ENCODE results near the gene MYCBPAP.

The MYCBPAP gene

DNA sequence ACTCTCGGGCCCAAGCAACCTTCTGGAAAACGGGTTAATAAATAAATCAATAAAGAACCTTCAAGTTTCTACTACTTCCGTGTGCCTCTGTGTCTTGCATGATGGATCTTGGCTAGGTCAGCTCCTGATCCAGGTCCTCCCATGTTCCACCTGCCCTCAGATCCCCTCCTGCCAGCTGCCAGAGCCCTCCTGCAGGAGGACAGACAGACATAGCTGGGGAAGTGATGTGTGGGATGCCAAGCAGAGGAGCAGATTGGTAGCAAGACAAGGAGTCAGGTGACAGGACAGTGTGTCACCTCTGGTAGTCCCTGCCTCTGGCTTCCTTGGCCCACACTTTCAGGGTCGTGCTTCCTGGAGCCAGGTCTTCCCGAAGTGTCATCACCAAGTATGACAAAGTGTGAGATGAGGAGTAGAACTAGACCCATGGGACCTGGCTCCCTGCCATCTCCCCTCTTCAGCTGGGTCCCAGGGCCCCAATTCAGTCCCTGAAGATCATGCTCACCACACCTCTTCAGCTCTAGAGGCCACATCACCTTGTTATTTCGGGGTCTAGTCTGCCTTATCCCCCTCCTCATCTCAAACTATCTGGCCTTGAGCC lies 23.3 kb downstream of the MYCBPAP start:
- Histone ChIP-seq H4K20me1 (ENCODE audit: insufficient read depth, low read length) (no peaks in the 10 kb centered on the region), H3K9me3 (ENCODE audit: low read length) (no peaks in the 10 kb centered on the region), H3F3A (ENCODE audit: insufficient read depth, low read length) (no peaks in the 10 kb centered on the region), H3K36me3 (ENCODE audit: insufficient read depth, low read length) (no peaks in the 10 kb centered on the region), H3K27me3 (ENCODE audit: insufficient read depth, low read length) (peaks cover 3% of the 10 kb centered on the region; the same call in 1 of the 2 replicates), H3K27ac (ENCODE audit: low read depth, low read length, poor library complexity, severe bottlenecking) (no peak overlapping the region), H3K4me1 (ENCODE audit: insufficient read depth, low read length, severe bottlenecking) (no peaks in the 10 kb centered on the region), H3K9me2 (ENCODE audit: low read depth, low read length) (no peaks in the 10 kb centered on the region), H3K9ac (ENCODE audit: low read length) (no peak overlapping the region), H2AFZ (ENCODE audit: low read length) (no peak overlapping the region), H3K4me2 (ENCODE audit: low read length) (no peak overlapping the region), H3K79me2 (ENCODE audit: insufficient read depth, low read length) (no peaks in the 10 kb centered on the region), H3K4me3 (ENCODE audit: low read depth, low read length, poor library complexity, severe bottlenecking) (no peak overlapping the region)
- no peak for TF ChIP-seq EZH2 (IDR thresholded peaks at IDR 0.05; ENCODE audit: borderline replicate concordance, low read length)
- no peak for TF ChIP-seq CTCF (IDR thresholded peaks at IDR 0.05; ENCODE audit: low read length)

- no peaks in the 10 kb centered on the region for H3K4me1 ChIP-seq (ENCODE audit: insufficient read depth, low read length, severe bottlenecking)
- H3K27ac ChIP-seq (ENCODE audit: low read depth, low read length, poor library complexity, severe bottlenecking) = no peak within 1 kb of the TSS
- H3K36me3 ChIP-seq (ENCODE audit: insufficient read depth, low read length) = no peaks in the 10 kb centered on the region
- no peaks in the 10 kb centered on the region for H3K9me2 ChIP-seq (ENCODE audit: low read depth, low read length)
- no peaks in the 10 kb centered on the region for H4K20me1 ChIP-seq (ENCODE audit: insufficient read depth, low read length)
- H3K4me3 ChIP-seq (ENCODE audit: low read depth, low read length, poor library complexity, severe bottlenecking) = no peak within 1 kb of the TSS
- H3K79me2 ChIP-seq (ENCODE audit: insufficient read depth, low read length) = no peaks in the 10 kb centered on the region
- TF ChIP-seq EZH2 (IDR thresholded peaks at IDR 0.05; ENCODE audit: borderline replicate concordance, low read length) (no peak), CTCF (IDR thresholded peaks at IDR 0.05; ENCODE audit: low read length) (no peak)
- H2AFZ ChIP-seq (ENCODE audit: low read length) = no peak within 1 kb of the TSS
- no peaks in the 10 kb centered on the region for H3F3A ChIP-seq (ENCODE audit: insufficient read depth, low read length)
- H3K9ac ChIP-seq (ENCODE audit: low read length) = no peak within 1 kb of the TSS
- H3K27me3 ChIP-seq (ENCODE audit: insufficient read depth, low read length) = peaks cover 4% of the 10 kb centered on the region; the same call in 1 of the 2 replicates
- no peaks in the 10 kb centered on the region for H3K9me3 ChIP-seq (ENCODE audit: low read length)
- H3K4me2 ChIP-seq (ENCODE audit: low read length) = no peak within 1 kb of the TSS
These were observed 24.3 kb downstream of the MYCBPAP start, which contains the start of gene EPN3 for GRCh38 chr17:50532452-50533024. Gene EPN3, plus strand, starts transcription at chr17:50532735. Its CDS starts 3,822 bp downstream, at chr17:50536557.

DNA sequence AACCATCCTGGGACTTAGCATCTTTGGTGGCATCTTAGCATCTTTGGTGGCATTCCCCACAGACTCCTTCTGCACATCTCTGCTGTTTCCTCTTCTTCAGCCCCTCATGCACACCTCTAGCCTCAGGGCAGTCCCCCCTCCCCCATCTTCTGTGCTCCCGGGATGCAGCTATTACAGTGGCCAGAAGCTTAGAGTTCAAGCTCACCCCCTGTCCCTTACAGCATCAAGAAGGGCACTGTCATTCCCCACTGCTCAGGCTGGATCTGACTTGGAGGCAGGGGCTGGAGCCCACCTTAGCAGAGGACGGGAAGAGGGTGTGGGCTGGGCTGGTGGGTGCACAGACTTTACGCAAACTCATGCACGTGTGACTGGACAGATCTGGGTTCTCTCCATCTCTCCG lies 24.9 kb downstream of the MYCBPAP start:
- Histone ChIP-seq H3K27ac (ENCODE audit: low read depth, low read length, poor library complexity, severe bottlenecking) (no peak overlapping the region), H3K4me3 (ENCODE audit: low read depth, low read length, poor library complexity, severe bottlenecking) (no peak overlapping the region), H3K9me3 (ENCODE audit: low read length) (no peaks in the 10 kb centered on the region), H3K36me3 (ENCODE audit: insufficient read depth, low read length) (no peaks in the 10 kb centered on the region), H4K20me1 (ENCODE audit: insufficient read depth, low read length) (no peaks in the 10 kb centered on the region), H3K27me3 (ENCODE audit: insufficient read depth, low read length) (peaks cover 10% of the 10 kb centered on the region; the same call in 1 of the 2 replicates), H3F3A (ENCODE audit: insufficient read depth, low read length) (no peaks in the 10 kb centered on the region), H3K4me1 (ENCODE audit: insufficient read depth, low read length, severe bottlenecking) (no peaks in the 10 kb centered on the region), H3K4me2 (ENCODE audit: low read length) (no peak overlapping the region), H3K9ac (ENCODE audit: low read length) (no peak overlapping the region), H3K9me2 (ENCODE audit: low read depth, low read length) (no peaks in the 10 kb centered on the region), H3K79me2 (ENCODE audit: insufficient read depth, low read length) (no peaks in the 10 kb centered on the region), H2AFZ (ENCODE audit: low read length) (no peak overlapping the region)
- TF ChIP-seq EZH2 (IDR thresholded peaks at IDR 0.05; ENCODE audit: borderline replicate concordance, low read length) = no peak
- no peak for TF ChIP-seq CTCF (IDR thresholded peaks at IDR 0.05; ENCODE audit: low read length)
